HFF-Myc (cell line): ENCODE measurements around the gene CACNA2D4.

Experiments
- DNase-seq: peaks from one replicate; pipeline ENCODE4 v3.0.0-alpha.2; 2011; ENCODE audit warnings: low read depth; ENCODE audit errors: extremely low read depth
- H3K4me3 ChIP-seq: replicated peaks from 2 replicates; pipeline ENCODE4 v1.5.1; 2011; ENCODE audit warnings: low read depth, mild to moderate bottlenecking, control low read depth, low read length
- TF ChIP-seq, protein P1 (sequence below): IDR thresholded peaks from 2 replicates; pipeline ENCODE4 v1.5.1; 2012; ENCODE audit warnings: mild to moderate bottlenecking, low read depth, low read length, control low read depth; ENCODE audit errors: missing control alignments

The CACNA2D4 gene

DNA sequence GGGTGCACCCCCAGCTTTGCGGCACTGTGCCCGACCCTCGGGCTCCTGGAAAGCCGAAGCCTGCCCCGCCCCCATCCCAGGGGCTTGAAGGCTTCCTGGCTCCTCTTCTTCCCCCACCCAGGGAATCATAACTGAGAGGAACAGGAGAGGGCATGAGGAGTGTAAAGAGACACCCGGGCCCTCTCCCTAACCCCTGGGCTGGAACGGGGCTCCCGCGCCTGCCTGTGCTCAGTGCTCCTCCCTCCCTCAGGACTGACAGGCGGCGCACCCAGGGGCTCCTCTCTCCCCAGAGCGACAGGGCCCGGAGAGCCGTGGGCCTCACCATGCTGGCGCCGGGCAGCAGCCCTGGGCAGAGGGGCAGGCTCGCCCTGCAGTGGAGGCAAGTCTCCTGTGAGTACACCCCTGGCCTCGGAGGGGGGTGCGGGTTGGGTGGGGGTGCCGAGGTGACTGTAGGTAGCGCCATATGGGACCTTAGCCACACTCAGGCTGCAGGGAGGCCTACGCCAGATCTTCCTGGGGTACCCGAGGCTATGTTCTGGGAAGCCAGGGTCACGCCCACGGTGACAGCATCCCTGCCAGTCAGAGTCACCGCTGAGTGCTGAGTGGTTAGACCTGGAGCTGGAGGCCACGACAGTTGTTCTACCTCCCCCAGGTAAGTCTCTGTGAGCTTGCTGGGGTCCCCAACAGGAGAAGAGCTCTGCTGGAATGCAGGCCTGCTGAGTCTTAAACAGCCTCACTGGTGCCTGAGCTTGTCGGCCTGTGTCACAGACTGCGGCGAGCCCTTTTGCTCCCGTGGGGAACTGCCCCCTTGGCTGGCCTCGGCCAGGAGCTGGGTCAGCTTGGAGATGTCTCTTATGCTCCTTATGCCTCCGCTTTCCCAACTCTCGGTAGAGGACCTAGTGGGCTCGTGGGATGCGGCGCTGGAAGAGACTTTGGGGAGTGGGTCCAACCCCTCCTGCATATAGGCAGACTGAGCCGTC is 90.3 kb downstream of the CACNA2D4 start:
- no peak for DNase-seq
- TF ChIP-seq, protein P1, sequence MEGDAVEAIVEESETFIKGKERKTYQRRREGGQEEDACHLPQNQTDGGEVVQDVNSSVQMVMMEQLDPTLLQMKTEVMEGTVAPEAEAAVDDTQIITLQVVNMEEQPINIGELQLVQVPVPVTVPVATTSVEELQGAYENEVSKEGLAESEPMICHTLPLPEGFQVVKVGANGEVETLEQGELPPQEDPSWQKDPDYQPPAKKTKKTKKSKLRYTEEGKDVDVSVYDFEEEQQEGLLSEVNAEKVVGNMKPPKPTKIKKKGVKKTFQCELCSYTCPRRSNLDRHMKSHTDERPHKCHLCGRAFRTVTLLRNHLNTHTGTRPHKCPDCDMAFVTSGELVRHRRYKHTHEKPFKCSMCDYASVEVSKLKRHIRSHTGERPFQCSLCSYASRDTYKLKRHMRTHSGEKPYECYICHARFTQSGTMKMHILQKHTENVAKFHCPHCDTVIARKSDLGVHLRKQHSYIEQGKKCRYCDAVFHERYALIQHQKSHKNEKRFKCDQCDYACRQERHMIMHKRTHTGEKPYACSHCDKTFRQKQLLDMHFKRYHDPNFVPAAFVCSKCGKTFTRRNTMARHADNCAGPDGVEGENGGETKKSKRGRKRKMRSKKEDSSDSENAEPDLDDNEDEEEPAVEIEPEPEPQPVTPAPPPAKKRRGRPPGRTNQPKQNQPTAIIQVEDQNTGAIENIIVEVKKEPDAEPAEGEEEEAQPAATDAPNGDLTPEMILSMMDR: no peak
- no peak overlapping the region for H3K4me3 ChIP-seq

DNA sequence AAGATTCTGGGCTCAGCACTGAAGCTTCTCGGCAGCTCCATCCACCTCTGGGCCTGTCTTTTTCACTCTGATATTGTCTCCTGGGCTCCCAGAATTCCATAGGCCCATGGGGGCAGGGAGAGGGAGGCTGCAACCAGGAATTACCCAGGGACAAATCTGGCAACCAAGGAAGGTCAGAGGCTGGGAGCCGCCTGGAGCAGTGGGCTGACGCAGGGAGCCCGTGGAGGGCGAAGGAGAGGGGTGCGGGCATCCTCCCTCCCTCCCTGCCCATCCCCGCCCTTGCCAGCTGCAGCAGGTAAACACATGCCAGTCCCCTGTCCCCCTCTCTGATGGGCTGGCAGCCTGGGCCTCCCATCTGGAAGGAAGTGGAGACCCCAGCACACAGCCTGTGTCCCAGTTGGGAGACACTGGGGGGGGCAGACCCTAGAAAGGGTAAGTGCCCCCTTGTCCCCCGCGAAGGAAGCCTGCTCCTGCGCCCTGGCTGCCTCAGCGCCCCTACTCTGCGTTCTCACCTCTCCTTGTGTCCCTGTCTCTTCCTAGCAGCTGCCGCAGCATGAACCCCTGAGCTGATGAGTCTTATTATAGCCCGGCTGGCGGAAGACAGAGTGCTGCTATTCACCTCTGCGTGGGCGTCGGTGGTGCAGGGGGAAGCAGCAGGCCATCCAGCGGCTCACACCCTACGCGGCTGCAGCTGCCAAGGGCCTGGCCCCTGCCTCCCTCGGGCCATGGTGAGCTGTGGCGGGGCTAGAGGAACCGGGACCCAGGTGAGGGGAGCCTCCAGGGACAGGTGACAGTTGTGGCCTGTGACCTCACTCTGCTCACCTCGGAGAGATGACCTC is 91.4 kb downstream of the CACNA2D4 start:
- no peak overlapping the region for H3K4me3 ChIP-seq
- DNase-seq: no peak
- TF ChIP-seq, protein P1: no peak

DNA sequence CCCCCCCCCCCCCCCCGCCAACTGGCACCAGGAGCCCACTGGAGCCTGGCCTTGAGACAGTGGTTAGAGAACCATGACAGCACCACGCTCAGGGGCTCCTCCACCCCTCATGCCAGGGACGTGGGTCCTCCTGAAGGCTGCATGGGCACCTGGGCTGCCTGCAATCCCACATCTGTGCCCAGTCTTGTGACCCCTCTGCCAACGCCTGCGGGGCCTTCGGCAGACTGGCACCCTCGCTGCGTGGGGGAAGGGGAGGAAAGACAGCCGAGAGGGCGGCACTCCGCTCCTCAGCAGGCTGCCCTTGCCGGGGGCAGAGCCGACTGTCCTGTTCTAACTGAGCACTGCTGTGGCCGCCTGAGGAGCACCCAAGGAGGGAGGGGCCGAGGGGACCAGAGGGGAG is 92.1 kb downstream of the CACNA2D4 start:
- no peak for DNase-seq
- TF ChIP-seq, protein P1: no peak
- H3K4me3 ChIP-seq: no peak overlapping the region

DNA sequence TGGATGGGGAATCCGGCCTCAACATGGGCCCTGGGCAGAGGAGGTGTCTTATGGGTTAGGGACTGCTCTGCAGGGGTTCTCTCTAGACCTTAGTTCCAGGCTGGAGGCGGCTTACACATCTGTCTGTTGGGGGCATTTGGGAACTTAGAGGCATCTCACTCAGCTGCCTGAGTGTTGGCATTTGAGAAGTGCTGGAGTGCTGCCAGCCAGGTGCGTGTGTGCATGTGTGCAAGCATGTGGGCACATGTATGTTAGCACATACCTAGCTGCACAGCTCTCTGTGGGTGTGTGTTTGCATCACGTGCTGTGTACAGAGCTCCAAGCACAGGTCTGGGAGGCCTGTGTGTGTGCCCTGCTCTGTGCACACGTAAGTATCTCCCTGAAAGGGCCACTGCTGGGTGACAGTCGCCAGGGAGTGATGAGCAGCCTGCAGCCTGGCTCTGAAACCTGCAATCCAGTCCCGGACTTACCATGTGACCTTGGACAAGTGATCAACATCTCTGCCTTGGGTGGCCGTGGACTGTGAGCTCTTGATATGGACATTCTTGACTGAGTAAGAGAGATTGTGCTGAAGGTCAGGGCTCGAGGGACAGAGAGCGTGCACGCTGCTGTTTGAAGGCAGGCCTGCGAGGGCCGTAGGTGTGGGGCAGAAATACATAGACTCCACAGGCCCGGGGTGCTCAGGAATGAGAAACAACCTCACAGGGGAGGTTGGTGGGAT is 92.9 kb downstream of the CACNA2D4 start:
- no peak overlapping the region for H3K4me3 ChIP-seq
- no peak for DNase-seq
- TF ChIP-seq, protein P1: no peak

DNA sequence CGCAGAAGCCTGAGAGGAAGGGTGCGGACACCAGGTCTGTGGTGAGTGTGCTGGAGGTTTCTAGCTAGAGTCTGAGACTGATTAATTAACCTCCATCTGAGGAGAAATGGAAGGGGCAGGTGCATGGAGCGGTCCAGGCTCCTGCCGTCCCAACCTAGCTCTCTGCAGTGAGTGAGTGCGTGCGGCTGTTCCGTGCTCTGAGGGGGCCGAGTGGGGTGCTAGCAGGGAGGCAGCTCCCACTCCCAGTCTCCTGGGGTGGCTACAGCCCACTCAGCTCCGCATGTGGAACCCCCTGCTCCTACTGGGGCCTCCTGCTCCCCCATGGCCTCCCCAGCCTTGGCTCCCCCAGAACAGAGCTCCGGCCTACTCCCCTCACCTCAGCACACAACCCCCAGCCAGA is 95.2 kb downstream of the CACNA2D4 start:
- no peak overlapping the region for H3K4me3 ChIP-seq
- TF ChIP-seq, protein P1: no peak
- DNase-seq: no peak

DNA sequence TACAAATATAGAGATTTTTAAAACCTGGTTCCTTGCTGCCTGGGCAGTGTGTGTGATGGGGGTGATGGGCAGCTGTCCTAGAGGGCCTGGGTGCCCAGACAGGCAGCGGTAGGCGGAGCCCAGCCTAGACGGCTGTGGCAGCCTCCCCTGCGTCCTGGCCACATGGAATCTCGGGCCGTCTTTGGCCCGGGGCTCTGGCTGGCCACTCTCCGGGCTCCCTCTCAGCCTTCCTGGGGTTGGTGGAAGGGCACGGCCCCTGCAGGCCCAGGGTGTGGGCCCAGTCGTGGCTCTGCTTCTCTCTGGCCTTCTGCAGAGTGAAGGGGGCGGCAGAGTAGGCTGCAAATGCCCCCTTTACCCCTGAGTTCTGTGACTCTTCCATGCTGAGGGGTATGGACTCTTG is 95.8 kb downstream of the CACNA2D4 start:
- TF ChIP-seq, protein P1: no peak
- no peak overlapping the region for H3K4me3 ChIP-seq
- no peak for DNase-seq
